Activated CD8-positive, alpha-beta memory T cell treated with anti-CD3 and anti-CD28 coated beads, Interleukin-2, amount 50 U/mL, for 24 hours (primary cell): ENCODE results near the gene TXNRD2.
"Not testable (repeated sequence)": the region's sequence is repeated elsewhere in the genome, so short reads cannot be mapped to it uniquely, and the experiment has no call there.

Experiments used
- DNase-seq: peaks from one replicate; pipeline ENCODE4 v3.0.0-alpha.2; 2020; ENCODE audit errors: extremely low read depth

TXNRD2 gene

DNA sequence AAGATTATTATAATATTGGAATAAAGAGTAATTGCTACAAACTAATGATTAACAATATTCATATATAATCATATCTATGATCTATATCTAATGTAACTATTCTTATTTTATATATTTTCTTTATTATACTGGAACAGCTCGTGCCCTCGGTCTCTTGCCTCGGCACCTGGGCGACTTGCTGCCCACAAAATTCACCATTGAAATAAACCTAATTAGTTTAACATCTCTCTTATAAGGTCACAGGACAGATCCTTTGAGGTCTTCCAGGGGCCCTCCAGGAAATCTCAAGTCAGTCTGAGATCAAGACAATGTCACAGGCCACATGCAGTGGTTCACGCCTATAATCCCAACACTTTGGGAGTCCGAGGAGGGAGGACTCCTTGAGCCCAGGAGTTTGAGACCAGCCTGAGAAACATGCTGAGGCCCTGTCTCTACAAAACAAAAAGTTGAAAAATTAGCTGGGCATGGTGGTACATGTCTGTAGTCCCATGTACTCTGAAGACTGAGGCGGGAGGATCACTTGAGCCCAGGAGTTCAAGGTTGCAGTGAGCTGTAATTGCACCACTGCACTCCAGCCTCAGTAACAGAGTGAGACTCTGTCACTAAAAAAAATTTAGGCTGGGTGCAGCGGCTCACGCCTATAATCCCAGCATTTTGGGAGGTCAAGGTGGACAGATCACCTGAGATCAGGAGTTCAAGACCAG is 6.6 kb upstream of the TXNRD2 start:
- DNase-seq: no peak

DNA sequence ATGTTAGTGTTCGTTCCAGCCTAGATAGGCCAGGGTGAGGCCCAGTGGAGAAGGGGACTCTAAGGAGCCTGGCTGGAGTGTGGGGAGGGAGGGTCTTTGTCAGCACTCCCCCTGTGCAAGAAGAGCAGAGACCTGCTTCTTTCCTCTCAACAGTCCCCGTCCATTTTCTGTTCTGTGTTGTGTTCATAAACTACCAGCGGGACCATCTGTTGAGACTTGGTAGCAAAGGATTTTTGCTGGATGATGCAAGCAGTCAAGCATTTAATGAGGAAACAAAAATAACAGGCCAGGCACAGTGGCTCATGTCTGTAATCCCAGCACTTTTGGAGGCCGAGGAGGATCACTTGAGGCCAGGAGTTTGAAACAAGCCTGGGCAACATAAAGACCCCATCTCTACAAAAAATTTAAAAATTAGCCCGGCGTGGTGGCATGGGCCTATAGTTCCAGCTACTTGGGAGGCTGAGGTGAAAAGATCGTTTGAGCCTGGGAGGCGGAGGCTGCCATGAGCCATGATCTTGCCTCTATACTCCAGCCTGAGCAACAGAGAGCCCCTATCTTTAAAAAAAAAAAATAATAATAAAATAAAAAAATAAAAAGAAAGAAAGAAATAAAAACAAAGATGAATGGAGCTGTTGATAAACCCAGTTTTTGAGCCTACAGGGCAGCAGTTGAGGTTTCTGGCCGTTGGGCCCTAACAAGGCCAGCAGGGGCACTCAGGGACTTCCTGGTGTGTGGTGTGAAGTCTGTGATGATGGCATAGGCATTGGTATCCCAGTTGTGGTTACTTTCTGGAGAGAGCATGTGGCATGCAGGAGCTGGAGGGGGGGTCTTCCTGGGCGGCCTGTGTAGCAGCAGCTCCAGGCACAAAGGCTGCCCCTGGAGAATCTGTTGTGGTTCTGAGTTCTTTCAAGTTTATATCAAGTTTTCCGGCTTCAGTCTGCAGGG is 1.7 kb upstream of the TXNRD2 start:
- DNase-seq: no peak

DNA sequence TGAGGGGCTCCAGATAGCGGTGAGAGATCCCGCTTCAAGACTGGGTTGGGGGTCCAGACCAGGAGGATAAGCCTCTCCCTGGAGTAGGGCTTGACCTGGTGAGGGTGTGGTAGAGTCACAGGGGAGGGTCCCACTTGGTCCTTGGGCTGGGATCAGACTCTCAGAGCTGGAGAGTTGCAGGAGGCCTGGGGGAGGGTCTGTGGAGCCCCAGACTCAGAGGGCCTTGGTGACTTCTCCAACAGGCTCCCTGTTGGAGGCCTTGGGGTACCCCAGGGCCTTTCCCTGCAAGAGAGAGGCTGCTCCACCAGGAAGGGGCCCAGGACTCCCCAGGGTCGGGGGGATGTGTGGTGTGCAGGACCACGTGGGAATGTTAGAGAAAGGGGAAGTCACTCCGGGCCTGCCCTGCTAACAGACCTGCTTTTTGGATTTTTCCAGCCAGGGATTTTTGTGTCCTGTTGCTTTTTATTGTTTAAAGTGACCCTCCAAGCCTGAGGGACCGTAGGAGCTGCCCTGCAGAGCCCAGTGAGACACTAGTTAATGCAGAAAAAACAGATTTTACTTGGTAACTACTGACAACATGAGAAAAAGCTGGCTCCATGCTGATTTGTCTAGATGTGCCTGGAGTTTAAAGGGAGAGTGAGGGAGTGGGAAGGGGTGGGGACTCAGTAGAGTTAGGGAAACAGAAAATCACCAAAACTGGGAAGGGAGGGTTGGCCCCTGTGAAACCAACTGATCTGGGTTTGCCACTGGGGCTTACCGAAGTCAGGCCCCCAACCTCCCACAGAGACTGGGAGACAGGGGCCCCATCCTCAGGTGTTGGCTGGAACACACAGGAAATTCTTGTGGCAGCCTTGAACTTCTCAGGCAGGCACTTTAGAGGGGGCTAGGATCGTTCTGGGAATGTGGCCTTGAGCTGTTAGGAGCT is 801 bp upstream of the TXNRD2 start:
- DNase-seq: no peak

DNA sequence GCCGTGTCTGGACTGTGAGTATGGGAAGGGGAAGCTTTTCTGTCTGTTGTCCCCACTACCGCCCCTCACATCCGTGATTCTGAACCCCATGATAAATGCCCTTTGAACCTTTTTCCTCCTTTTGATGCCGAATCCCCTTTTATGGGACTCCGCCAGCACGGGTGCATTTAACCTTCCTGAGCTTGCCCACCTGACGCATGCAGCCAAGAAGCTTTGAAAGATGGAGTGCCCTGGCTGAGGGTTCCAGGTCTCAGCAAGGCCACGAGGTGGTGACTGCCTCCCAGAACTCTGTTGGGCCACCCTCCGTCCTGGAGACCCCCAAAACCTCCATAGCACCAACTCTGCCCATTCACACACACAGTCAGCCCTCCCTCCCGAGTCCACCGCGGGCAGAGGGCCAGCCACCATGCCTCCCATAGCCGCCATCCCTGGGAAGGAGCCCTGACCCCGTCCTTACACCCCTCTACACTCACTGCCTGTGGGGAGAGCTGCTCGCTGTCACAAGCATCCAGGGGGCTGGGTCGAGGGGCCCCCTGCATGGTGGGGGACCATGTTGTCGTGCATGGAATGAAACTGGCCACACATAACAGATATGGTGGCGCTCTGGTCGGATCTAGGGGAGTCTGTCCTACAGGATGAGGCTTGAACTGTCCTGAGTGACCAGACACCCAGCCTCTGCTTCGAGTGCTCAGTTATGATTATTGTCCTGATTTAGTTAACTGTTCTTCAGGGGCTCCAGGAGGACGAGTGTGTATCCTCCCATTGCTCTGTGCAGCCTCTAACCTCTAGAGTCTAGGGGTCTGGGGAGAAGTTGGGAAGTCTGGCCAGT is 868 bp downstream of the TXNRD2 start:
- DNase-seq: no peak

DNA sequence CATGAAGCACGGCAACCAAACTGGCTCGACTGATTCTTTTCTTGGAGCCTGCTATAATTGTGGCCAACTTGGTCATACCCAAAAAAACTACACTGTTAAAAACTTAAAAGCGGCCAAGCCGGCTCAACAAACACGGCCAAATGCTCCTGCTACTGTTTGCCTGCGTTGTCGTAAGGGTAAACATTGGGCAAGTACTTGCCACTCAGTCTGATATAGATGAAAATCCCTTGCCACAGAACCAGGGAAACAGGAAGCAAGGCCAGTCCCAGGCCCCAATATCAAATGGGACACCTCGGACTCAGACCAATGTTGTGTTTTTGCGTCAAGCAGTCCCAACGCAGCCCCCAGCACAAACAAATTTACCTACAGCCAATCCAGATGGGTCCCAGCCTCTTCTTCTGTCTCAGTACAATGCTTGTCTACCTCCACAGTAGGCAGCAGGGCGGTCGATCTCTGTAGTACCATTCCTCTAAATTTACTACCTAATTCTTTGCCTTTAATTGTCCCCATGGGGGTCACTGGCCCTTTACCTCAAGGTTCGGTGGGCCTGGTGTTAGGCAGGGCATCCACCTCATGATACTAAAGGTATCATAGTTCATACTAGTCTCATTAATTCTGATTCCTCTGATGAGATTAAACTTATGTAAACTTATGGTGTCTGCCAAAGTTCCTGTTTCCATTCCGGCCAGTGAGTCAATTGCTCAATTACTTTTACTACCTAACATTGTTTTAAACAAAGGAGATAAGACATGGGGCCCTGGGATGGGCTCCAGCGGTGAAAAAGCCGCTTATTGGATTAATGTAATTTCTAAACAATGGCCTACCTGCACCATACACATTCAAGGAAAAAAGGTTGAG is 3.8 kb downstream of the TXNRD2 start:
- no peak for DNase-seq

DNA sequence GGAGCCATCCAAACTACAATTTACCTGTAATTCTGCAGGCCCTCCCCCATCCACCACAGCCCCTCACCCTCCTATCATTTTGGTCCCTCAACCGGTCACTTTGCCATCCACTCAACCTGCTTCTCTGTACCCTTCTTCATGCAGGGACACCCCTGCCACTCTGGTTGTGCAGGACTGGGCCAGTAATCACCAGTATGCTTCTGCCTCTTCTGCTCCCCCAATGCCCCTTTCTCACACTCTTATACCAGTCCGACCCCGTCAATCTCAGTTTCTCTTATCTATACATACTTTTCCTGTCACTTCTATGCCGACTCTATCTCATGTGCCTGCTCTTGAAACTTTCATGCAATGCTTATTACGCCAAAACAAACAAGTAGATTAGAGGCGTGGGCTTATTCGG is 5.1 kb downstream of the TXNRD2 start:
- no peak for DNase-seq

DNA sequence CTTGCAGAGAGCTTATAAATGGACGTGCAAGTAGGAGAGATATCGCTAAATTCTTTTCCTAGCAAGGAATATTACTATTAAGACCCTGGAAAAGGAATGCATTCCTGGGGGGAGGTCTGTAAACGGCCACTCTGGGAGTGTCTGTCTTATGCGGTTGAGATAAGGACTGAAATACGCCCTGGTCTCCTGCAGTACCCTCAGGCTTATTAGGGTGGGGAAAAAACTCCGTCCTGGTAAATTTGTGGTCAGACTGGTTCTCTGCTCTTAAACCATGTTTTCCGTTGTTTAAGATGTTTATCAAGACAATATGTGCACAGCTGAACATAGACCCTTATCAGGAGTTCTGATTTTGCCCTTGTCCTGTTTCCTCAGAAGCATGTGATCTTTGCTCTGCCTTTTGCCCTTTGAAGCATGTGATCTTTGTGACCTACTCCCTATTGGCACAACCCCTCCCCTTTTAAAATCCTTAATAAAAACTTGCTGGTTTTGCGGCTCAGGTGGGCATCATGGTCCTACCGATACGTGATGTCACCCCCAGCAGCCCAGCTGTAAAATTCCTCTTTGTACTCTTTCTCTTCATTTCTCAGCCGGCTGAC is 6.4 kb downstream of the TXNRD2 start:
- not testable (repeated sequence) for DNase-seq

DNA sequence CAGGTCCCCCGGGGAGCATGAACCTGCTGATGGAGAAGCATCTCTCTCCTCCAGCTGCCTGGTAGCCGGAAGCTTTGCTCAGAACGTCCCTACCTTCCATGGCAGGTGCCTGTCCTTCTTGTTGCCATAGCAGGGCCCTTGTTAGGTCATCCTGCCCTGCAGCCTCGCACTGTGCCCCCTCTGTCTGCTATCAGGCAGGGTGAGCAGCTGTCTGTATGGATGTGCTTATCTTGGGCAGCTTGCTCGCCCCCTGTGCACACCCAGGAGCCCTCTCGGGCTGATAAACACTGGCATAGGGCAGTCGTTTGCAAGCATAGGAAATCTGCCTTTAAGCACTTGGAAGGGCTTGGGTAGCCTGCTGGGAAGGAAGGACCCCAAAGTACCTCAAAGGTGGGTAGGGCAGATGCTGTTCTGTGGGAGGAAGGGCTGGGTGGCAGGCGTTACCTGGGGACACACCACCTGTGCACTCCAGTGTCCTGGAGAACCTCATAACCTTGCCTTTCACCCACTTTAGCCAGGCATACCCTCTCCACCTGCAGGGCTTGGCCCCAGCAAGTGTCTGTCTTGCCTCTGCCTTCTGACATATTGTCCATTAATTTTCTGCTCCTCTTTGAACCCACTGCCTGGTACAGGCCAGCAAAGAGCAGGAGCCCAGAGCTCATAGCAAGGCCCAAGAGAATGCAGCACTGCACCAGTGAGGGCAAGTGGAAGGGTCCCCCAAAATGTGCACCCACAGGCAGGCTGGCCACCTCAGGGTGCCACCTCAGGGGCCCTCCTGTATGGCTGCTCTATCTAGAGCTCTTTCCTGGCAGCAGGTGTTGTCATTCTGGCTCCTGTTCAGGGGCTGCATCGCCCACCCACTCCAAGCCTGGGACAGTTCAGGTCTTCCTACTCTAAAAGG is 8.0 kb downstream of the TXNRD2 start:
- no peak for DNase-seq

DNA sequence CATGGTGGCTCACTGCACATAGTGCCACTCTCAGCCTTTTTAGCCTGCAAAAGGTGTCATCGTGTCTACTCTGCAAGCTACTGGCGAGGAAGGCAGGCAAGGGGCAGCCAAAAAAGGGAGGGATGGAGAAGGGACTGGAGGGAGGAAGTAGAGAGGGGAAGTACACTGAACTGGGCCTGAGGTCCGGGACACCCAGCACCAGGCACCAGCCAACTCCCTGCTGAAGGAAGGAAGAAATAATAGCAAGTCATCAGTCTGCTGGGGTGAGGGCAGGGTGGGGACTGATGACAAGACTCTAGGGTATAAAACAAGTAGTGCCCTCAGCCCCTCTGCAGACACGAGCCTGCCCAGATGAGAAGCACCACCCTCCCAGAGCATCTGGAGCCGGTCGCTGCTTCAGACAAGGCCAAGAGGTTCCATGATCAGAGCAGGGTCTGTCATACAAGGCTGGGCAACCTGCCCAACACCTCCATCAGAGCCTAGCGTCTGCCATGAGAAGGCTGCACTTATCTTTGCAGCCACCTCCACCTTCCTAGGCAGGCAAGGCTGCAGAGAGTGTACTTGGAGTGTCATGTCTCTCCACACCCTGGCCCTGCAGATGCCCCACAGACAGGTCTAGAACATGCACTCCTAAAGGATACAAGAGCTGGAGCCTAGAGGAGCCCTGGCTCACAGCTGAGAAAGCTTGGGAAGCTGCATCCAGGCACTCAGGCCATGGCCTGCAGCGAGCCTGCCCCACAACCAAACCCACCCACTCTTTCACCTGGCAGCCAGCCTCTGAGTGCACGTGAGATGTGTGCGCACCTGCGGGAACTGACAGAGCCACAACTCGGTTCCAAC is 9.0 kb downstream of the TXNRD2 start:
- no peak for DNase-seq

DNA sequence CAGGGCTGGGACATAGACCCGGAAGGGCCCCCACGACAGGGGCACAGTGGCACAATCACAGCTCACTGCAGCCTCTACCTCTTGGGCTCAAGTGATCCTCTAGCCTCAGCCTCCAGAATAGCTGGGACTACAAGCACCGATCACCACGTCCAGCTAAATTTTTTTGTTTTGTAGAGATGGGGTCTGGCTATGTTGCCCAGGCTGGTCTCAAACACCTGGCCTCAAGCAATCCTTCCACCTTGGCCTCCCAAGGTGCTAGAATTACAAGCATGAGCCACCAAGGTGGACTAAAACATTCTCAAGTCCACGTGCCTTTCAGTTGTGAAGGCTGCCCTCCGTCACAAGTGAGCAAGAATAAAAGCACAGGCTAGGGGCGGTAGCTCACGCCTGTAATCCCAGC is 10.1 kb downstream of the TXNRD2 start:
- DNase-seq: no peak

DNA sequence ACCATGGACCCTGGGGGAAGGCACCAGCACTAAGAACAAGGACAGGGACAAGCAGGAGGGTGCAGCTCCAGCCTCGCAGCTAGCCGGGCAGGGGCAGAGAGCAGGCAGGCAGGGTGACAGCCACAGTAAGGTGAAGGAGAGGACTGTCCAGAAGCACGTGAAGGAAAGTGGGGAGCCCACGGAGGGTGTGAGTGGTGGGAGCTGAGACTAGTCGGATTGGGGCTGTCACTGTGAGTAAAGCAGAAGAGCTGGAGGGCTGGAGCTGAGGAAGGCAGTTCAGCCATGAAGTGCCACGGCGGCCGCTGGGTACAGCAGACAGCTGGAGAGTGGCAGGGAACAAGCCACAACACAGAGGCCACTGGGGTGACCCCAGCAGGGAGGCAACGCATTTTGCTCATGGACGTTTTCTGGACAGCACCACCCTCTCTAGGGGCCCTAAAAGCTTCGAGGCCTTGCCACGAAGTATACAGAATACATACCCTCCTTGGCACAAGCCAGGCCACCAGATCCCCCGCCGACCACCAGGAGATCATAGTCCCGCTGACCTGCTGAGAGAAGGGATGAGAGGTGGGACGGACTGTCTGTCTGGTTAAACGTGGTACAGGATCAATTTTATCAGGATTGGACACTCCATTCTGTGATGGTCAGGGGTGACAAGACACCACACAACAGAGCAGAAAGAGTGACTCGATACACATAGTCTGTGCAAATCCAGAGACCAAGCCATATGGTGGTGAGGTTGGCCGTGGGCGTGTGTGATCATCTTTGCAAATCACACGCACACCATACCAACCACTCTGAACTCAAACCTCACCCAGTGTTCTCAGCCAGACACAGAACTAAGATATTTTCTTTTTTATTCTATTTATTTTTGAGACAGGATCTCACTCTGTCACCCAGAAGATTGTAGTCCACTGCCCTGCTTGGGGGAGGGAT is 10.8 kb downstream of the TXNRD2 start:
- no peak for DNase-seq

DNA sequence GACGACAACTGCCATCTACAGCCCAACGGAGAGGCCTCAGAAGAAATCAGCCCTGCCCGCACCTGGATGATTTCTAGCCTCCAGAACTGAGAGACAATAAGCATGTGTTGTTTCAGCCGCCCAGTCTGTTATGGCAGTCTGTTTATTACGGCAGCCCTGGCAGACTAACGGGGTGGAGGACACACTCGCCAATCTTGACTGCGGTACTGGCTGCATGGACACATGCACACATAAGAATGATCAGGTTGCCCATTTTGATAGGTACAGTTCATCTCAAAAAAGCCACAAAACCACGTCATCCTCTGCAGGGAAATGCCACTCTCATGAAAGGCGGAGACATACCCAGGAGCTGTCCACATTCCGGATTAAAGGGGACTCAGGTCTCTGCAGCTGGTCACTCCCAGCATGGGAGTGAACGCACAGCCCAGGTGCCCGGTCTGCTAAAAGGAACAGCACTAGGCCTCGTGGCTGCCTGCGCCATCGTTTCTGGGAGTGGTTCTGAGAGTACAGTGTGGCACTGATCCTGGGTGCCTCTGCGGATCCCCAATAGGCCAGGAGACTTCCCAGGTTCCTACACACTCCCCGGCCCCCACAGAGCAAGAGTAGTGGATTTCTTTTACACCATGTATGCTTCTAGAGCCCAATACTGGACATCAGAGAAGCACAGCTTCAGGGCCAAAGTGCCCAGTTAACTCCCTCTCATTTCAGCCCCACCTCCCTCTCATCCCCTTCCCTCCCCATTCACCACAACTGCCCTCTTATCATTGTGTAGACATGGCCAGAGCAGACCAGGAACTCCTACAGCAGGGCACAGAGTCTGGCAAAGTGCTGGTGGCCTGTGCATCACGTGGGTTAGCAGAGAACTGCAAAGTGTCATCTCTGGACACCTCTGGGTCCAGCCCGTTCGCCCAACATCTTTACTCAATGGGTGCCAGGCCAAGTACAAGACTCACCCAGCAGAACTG is 11.8 kb downstream of the TXNRD2 start:
- no peak for DNase-seq

DNA sequence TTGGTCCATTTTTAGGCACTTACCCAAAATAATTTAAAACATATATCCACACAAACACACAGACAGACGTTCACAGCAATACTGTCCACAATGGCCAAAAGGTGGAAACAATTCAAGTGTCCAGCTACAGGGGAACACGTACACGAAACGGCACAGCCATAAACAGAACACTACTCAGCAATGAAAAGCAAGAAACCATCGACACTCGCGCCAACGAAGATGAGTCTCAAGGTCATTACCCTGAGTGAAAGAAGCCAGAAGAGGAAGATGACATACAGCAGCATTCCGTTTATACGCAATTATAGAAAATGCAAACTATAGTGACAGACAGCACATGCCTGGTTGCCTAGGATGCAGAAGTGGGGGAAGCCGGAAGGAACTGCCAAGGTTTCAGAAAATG is 13.4 kb downstream of the TXNRD2 start:
- DNase-seq: no peak

DNA sequence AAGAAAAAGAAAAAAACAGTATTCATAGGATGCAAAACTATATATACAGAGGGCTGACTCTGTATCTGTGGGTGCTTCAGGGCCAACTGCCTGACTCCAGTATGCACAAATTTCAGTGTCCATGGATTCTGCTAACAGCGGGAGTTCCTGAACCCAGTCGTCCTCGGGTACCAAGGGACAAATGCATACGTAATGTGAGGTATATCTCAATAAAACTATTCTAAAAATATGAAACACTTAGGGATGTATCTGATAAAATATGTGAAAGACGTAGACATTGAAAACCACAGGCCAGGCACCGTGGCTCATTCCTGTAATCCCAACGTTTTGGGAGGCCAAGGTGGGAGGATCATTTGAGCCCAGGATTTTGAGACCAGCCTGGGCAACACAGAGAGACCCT is 13.9 kb downstream of the TXNRD2 start:
- no peak for DNase-seq

DNA sequence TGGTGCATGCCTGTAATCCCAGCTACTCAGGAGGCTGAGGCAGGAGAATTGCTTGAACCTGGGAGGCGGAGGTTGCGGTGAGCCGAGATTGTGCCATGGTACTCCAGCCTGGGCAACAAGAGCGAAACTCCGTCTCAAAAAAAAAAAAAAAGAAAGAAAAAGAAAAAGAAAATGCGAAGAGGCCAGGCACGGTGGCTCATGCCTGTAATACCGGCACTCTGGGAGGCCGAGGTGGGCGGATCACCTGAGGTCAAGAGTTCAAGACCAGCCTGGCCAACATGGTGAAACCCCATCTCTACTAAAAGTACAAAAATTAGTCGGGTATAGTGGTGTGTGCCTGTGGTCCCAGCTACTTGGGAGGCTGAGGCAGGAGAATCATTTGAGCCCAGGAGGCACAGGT is 15.6 kb downstream of the TXNRD2 start:
- not testable (repeated sequence) for DNase-seq
